ENCODE measurements around the gene BAZ2A.

GRCh38 chr12:56604355-56604754 lies 25.8 kb downstream of the BAZ2A start:
- TF ChIP-seq POLR2A (IDR thresholded peaks at IDR 0.05; ENCODE audit: low read length) = no peak
- TF ChIP-seq, protein P1, sequence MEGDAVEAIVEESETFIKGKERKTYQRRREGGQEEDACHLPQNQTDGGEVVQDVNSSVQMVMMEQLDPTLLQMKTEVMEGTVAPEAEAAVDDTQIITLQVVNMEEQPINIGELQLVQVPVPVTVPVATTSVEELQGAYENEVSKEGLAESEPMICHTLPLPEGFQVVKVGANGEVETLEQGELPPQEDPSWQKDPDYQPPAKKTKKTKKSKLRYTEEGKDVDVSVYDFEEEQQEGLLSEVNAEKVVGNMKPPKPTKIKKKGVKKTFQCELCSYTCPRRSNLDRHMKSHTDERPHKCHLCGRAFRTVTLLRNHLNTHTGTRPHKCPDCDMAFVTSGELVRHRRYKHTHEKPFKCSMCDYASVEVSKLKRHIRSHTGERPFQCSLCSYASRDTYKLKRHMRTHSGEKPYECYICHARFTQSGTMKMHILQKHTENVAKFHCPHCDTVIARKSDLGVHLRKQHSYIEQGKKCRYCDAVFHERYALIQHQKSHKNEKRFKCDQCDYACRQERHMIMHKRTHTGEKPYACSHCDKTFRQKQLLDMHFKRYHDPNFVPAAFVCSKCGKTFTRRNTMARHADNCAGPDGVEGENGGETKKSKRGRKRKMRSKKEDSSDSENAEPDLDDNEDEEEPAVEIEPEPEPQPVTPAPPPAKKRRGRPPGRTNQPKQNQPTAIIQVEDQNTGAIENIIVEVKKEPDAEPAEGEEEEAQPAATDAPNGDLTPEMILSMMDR (IDR thresholded peaks at IDR 0.05) = no peak
- TF ChIP-seq, protein P2, sequence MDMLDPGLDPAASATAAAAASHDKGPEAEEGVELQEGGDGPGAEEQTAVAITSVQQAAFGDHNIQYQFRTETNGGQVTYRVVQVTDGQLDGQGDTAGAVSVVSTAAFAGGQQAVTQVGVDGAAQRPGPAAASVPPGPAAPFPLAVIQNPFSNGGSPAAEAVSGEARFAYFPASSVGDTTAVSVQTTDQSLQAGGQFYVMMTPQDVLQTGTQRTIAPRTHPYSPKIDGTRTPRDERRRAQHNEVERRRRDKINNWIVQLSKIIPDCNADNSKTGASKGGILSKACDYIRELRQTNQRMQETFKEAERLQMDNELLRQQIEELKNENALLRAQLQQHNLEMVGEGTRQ (IDR thresholded peaks at IDR 0.05) = no peak
- TF ChIP-seq, protein P3, sequence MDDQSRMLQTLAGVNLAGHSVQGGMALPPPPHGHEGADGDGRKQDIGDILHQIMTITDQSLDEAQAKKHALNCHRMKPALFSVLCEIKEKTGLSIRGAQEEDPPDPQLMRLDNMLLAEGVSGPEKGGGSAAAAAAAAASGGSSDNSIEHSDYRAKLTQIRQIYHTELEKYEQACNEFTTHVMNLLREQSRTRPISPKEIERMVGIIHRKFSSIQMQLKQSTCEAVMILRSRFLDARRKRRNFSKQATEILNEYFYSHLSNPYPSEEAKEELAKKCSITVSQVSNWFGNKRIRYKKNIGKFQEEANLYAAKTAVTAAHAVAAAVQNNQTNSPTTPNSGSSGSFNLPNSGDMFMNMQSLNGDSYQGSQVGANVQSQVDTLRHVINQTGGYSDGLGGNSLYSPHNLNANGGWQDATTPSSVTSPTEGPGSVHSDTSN (IDR thresholded peaks at IDR 0.05) = no peak
- TF ChIP-seq CHD4 (IDR thresholded peaks at IDR 0.05; ENCODE audit: borderline replicate concordance) = no peak
- TF ChIP-seq MYC (IDR thresholded peaks at IDR 0.05; ENCODE audit: borderline replicate concordance, low read length) = no peak
- TF ChIP-seq RNF2 (IDR thresholded peaks at IDR 0.05; ENCODE audit: borderline replicate concordance, low read depth) = no peak
- TF ChIP-seq JUN (IDR thresholded peaks at IDR 0.05) = no peak
- TF ChIP-seq GATA3 (IDR thresholded peaks at IDR 0.05; ENCODE audit: borderline replicate concordance) = no peak
- no peak for TF ChIP-seq EP300 (IDR thresholded peaks at IDR 0.05)

Data from A549 (cell line).